Measurements from ENCODE around the gene GEMIN4. TPM values are rescaled to one million over a fixed set of nuclear protein-coding genes. Genes with fewer than 3 reads are reported as not detected.

Gene GEMIN4
- total and polyA plus RNA-seq, 2 of the 4 experiments (the other 2 are of a cell fraction): 16.5 to 20.4 TPM

GRCh38 chr17:798246-798645 lies 46.2 kb upstream of the GEMIN4 start:
- H2BK20ac ChIP-seq (ENCODE audit: low read depth, low read length): no peak overlapping the region
- no peak overlapping the region for H4K91ac ChIP-seq (ENCODE audit: insufficient read depth, low read depth, low read length)
- H4K5ac ChIP-seq (ENCODE audit: low read depth, low read length): no peak overlapping the region
- H3K9me1 ChIP-seq (ENCODE audit: insufficient read depth, low read length): peaks cover 2% of the 10 kb centered on the region; the same call in 1 of the 2 replicates
- no peak overlapping the region for H4K8ac ChIP-seq (ENCODE audit: low read depth in 2 of 2, low read length in 2 of 2)
- no peak overlapping the region for H2AK5ac ChIP-seq (ENCODE audit: low read depth, low read length)
- H4K20me1 ChIP-seq (ENCODE audit: insufficient read depth, low read length): peaks cover 27% of the 10 kb centered on the region
- no peak overlapping the region for H3K23ac ChIP-seq (ENCODE audit: low read depth, low read length)
- peaks cover 54% of the 10 kb centered on the region for H3K36me3 ChIP-seq (ENCODE audit: control insufficient read depth, insufficient read depth, low read length)
- H2BK5ac ChIP-seq (ENCODE audit: low read depth, low read length, poor library complexity, severe bottlenecking): no peak overlapping the region
- no peak overlapping the region for H3K4ac ChIP-seq (ENCODE audit: low read depth, low read length)
- ATAC-seq (ENCODE audit: low read depth): no peak
- in situ Hi-C loops (cut with MboI; ENCODE audit: low sequenced_read_pairs): no loop called here
- peaks cover 10% of the 10 kb centered on the region; the same call in 1 of the 2 replicates for H3K4me1 ChIP-seq (ENCODE audit: control insufficient read depth, insufficient read depth, low read length)
- intact Hi-C loops (cut with micrococcal nuclease): loop anchor here (10.0 kb wide), 1 partner anchor 107 kb away; no protein-coding TSS in a partner anchor
- H3K9me3 ChIP-seq (ENCODE audit: control insufficient read depth, insufficient read depth, low read length): no peaks in the 10 kb centered on the region
- H3K18ac ChIP-seq (ENCODE audit: low read depth, low read length): no peak overlapping the region
- no peak overlapping the region for H2AFZ ChIP-seq (replicated peaks; ENCODE audit: low read length, poor library complexity)
- H3K14ac ChIP-seq (replicated peaks; ENCODE audit: low read depth, low read length): no peak overlapping the region
- no peak for DNase-seq
- no peak overlapping the region for H3K4me2 ChIP-seq (ENCODE audit: low read depth, low read length)
- H3K79me1 ChIP-seq (ENCODE audit: low read depth in 1 of 2, low read length in 2 of 2): peaks cover 0 to 6% of the 10 kb centered on the region in 2 experiments; a peak in 1 of 4 replicates
- WGBS, 2 experiments (ENCODE audit: extremely low coverage in 2 of 2, insufficient read length in 1 of 2): 84% methylated on average over 3 of the region's 11 CpGs; no CpG with 5 or more reads in 1 of the 2 experiments
- dilution Hi-C loops (cut with HindIII; ENCODE audit: low sequenced_read_pairs, unreplicated experiment): loop anchor here (25.0 kb wide), 1 partner anchor 189 kb away; the partner anchor contains the start of genes NXN and TIMM22
- H3K56ac ChIP-seq (ENCODE audit: extremely low read depth, insufficient read depth, low read length): no peak overlapping the region
- H2AK9ac ChIP-seq (replicated peaks; ENCODE audit: low read depth, low read length, poor library complexity): no peak overlapping the region
- H2BK15ac ChIP-seq (ENCODE audit: low read depth, low read length): no peak overlapping the region
- TF ChIP-seq SMC3 (IDR thresholded peaks at IDR 0.05; ENCODE audit: low read depth, low read length) (no peak), ELK1 (IDR thresholded peaks at IDR 0.05; ENCODE audit: borderline replicate concordance, low read depth, low read length) (no peak), RCOR1 (IDR thresholded peaks at IDR 0.05; ENCODE audit: insufficient replicate concordance, low read length) (no peak), MAFK (IDR thresholded peaks at IDR 0.05; ENCODE audit: low read depth, low read length) (no peak), CHD1 (IDR thresholded peaks at IDR 0.05; ENCODE audit: low read depth, low read length) (no peak), BHLHE40 (IDR thresholded peaks at IDR 0.05; ENCODE audit: low read depth, low read length) (no peak), CTCF (conservative IDR thresholded peaks at IDR 0.05; ENCODE audit: low read depth, low read length) (no peak), MXI1 (IDR thresholded peaks at IDR 0.05; ENCODE audit: borderline replicate concordance, low read depth, low read length) (no peak), RAD21 (IDR thresholded peaks at IDR 0.05; ENCODE audit: low read length) (no peak), NFE2L2 (IDR thresholded peaks at IDR 0.05; ENCODE audit: low read depth, low read length) (no peak)
- TF ChIP-seq, protein P1, sequence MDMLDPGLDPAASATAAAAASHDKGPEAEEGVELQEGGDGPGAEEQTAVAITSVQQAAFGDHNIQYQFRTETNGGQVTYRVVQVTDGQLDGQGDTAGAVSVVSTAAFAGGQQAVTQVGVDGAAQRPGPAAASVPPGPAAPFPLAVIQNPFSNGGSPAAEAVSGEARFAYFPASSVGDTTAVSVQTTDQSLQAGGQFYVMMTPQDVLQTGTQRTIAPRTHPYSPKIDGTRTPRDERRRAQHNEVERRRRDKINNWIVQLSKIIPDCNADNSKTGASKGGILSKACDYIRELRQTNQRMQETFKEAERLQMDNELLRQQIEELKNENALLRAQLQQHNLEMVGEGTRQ (IDR thresholded peaks at IDR 0.05; ENCODE audit: low read depth, low read length): no peak
- CTCF ChIA-PET: interaction anchor here (0.7 to 0.8 kb wide), 2 partner anchors 183 to 258 kb away, joined by 3 read pairs; no protein-coding TSS in a partner anchor
- H2BK120ac ChIP-seq (ENCODE audit: low read depth, low read length): no peak overlapping the region
- POLR2A ChIA-PET (ENCODE audit: unreplicated experiment): no interaction called here
- H3K4me3 ChIP-seq (ENCODE audit: insufficient read depth, low read depth, low read length): no peak overlapping the region
- no peaks in the 10 kb centered on the region for H3K27me3 ChIP-seq (ENCODE audit: control insufficient read depth, insufficient read depth, low read length)
- no TSS peak for BruUV-seq (replicated peaks)
- H3K27ac ChIP-seq (ENCODE audit: insufficient read depth, low read length): no peak overlapping the region
- H3K9ac ChIP-seq (ENCODE audit: low read depth, low read length): no peak overlapping the region

Measured in IMR-90 (cell line).